BLaER1 (cell line): ENCODE results near the gene SORT1.
A peak's percentile ranks its signal among the peaks of the same experiment; 100 is the strongest.
"Not testable (repeated sequence)": the region's sequence is repeated elsewhere in the genome, so short reads cannot be mapped to it uniquely, and the experiment has no call there.

Experiments
- H3K27ac ChIP-seq: shearing (Covaris generic); formaldehyde crosslinking; 2 replicates; pipeline ENCODE4 v1.8.1; 2022
- H3K27me3 ChIP-seq: shearing (Covaris generic); formaldehyde crosslinking; 2 replicates; pipeline ENCODE4 v1.8.1; 2022
- H3K36me3 ChIP-seq: shearing (Covaris generic); formaldehyde crosslinking; 2 replicates; pipeline ENCODE4 v1.8.1; 2022
- H3K4me1 ChIP-seq: shearing (Covaris generic); formaldehyde crosslinking; 2 replicates; pipeline ENCODE4 v1.8.1; 2022
- H3K4me2 ChIP-seq: shearing (Covaris generic); formaldehyde crosslinking; 2 replicates; pipeline ENCODE4 v1.8.1; 2022
- H3K4me3 ChIP-seq: shearing (Covaris generic); formaldehyde crosslinking; 2 replicates; pipeline ENCODE4 v1.8.1; 2022
- H3K9ac ChIP-seq: shearing (Covaris generic); formaldehyde crosslinking; 2 replicates; pipeline ENCODE4 v1.8.1; 2022
- H3K9me3 ChIP-seq: shearing (Covaris generic); formaldehyde crosslinking; 2 replicates; pipeline ENCODE4 v1.8.1; 2022
- H4K20me1 ChIP-seq: shearing (Covaris generic); formaldehyde crosslinking; 2 replicates; pipeline ENCODE4 v1.8.1; 2022
- Cebpa-rat ChIP-seq: shearing (Covaris generic); IDR thresholded peaks from 2 replicates; pipeline ENCODE4 v1.8.1; 2022

SORT1 gene

DNA sequence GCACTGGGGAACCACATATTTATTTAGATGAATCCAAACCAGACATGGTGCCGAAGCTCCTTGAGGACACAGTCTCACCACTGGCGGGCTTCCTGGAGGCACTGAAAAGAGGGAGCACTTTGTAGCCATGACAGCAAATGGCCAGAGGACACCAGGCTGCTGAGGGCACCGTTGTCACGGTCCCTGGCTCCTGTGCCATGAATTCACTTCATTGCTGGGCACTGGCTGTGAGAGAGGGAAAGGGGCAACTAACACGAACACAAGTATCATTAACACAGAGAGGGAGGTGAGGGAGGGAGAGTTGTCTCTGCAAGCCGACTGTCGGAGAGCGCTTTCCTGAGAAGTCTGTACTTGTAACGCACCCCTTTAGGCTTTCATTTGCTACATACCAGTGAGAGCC, 105.4 kb downstream of the SORT1 start:
- peaks cover 10% of the 10 kb centered on the region for H3K4me1 ChIP-seq
- no peaks in the 10 kb centered on the region for H3K36me3 ChIP-seq
- H3K27me3 ChIP-seq = no peaks in the 10 kb centered on the region
- no peak overlapping the region for H3K27ac ChIP-seq
- H3K4me3 ChIP-seq = no peak overlapping the region
- H3K4me2 ChIP-seq = no peak overlapping the region
- H3K9ac ChIP-seq = no peak overlapping the region
- no peaks in the 10 kb centered on the region for H3K9me3 ChIP-seq
- TF ChIP-seq Cebpa-rat = no peak
- no peaks in the 10 kb centered on the region for H4K20me1 ChIP-seq

DNA sequence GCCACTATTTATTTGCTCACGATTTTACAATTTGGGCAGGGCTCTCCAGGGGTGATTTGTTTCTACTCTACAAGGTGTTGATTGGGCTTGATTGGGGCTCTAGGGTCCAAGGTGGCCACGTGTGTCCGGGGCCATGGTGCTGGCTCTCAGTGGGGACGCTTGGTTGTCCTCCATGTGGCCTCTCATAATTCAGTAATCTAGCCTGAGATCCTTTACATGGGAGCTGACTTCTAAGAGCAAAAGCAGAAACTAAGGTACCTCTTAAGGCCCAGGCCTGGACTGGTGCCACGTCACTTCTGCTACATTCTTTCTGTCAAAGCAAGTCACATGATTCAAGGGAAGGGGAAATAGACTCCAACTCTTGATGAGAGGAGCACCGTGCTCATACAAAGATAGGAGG, 106.7 kb downstream of the SORT1 start:
- Histone ChIP-seq H3K9ac (no peak overlapping the region), H3K4me3 (no peak overlapping the region), H3K9me3 (no peaks in the 10 kb centered on the region), H4K20me1 (no peaks in the 10 kb centered on the region), H3K4me1 (peaks cover 10% of the 10 kb centered on the region), H3K27ac (no peak overlapping the region), H3K36me3 (no peaks in the 10 kb centered on the region), H3K4me2 (no peak overlapping the region), H3K27me3 (no peaks in the 10 kb centered on the region)
- TF ChIP-seq Cebpa-rat = no peak

DNA sequence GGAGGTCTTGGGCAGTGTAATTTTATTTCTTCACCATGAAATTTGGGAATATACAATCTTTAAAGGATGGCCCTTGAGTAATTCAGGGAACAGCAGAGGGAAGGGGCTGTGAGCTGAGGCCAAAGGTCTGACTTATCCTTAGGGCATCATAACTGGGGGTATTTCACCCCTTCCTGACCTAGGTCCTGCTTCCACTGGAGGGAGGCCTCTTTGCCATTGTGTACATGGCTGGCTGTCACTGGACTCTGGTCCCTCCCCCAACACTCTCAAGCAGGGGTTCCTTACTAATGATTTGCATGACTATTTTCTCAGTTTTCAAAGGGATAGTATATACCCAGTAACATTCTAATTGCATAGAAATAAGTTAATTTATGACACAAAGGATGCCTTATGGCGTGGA, 107.6 kb downstream of the SORT1 start:
- H3K9ac ChIP-seq = no peak overlapping the region
- no peaks in the 10 kb centered on the region for H3K36me3 ChIP-seq
- H3K9me3 ChIP-seq = no peaks in the 10 kb centered on the region
- H3K4me1 ChIP-seq = peaks cover 8% of the 10 kb centered on the region
- H4K20me1 ChIP-seq = no peaks in the 10 kb centered on the region
- no peak overlapping the region for H3K27ac ChIP-seq
- no peak overlapping the region for H3K4me3 ChIP-seq
- H3K4me2 ChIP-seq = no peak overlapping the region
- no peaks in the 10 kb centered on the region for H3K27me3 ChIP-seq
- TF ChIP-seq Cebpa-rat = no peak

DNA sequence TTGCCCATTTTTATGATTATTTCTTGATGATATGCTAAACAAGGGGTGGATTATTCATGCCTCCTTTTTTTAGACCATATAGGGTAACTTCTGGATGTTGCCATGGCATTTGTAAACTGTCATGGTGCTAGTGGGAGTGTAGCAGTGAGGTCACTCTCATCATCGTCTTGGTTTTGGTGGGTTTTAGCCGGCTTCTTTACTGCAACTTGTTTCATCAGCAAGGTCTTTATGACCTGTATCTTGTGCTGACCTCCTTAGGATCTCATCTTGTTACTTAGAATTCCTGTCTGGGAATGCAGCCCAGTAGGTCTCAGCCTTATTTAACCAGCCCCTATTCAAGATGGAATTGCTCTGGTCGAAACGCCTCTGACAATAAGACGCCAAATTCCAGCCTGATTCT, 111.0 kb downstream of the SORT1 start:
- not testable (repeated sequence) for H3K36me3 ChIP-seq, H3K9ac ChIP-seq, H3K27me3 ChIP-seq, H3K4me2 ChIP-seq, H3K9me3 ChIP-seq, H3K27ac ChIP-seq, H3K4me3 ChIP-seq, H4K20me1 ChIP-seq
- peaks cover 22% of the 10 kb centered on the region for H3K4me1 ChIP-seq

DNA sequence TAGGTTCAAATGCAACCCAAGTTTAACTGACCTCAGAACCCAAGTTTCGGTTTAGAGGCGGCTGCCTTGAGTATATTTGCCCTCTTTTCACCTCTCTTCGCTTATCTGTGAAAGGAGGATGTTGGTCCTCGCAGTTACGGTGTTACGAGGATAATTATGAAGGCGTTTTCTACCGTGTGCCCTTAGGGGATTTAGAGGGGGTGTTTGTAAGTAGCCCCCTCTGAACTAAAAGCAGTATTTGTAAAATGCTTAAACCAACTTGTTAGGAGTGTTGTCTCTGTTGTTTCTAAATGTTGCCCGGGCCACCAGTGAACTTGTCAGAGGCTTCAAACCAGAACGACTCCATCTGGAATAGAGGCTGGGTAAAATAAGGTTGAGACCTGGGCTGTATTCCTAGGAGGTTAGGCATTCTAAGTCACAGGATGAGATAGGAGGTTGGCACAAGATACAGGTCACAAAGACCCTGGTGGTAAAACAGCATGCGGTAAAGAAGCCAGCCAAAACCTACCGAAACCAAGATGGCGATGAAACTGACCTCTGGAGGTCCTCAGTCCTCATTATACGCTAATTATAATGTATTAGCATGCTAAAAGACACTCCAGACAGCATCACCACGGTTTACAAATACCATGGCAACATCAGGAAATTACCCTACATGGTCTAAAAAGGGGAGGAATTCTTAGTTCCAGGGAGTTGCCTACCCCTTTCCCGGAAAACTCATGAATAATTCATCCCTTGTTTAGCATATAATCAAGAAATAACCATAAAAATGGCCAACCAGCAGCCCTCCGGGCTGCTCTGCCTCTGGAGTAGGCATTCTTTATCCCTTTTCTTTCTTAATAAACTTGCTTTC, 113.7 kb downstream of the SORT1 start:
- TF ChIP-seq Cebpa-rat = no peak
- Histone ChIP-seq H3K4me1 (peaks cover 40% of the 10 kb centered on the region), H3K4me2 (peak overlapping the region; percentile 97), H3K9ac (peak overlapping the region; percentile 74), H3K4me3 (peak overlapping the region; percentile 73), H3K27ac (peak overlapping the region; percentile 85), H3K36me3 (peaks cover 16% of the 10 kb centered on the region), H4K20me1 (no peaks in the 10 kb centered on the region), H3K27me3 (no peaks in the 10 kb centered on the region), H3K9me3 (no peaks in the 10 kb centered on the region)

DNA sequence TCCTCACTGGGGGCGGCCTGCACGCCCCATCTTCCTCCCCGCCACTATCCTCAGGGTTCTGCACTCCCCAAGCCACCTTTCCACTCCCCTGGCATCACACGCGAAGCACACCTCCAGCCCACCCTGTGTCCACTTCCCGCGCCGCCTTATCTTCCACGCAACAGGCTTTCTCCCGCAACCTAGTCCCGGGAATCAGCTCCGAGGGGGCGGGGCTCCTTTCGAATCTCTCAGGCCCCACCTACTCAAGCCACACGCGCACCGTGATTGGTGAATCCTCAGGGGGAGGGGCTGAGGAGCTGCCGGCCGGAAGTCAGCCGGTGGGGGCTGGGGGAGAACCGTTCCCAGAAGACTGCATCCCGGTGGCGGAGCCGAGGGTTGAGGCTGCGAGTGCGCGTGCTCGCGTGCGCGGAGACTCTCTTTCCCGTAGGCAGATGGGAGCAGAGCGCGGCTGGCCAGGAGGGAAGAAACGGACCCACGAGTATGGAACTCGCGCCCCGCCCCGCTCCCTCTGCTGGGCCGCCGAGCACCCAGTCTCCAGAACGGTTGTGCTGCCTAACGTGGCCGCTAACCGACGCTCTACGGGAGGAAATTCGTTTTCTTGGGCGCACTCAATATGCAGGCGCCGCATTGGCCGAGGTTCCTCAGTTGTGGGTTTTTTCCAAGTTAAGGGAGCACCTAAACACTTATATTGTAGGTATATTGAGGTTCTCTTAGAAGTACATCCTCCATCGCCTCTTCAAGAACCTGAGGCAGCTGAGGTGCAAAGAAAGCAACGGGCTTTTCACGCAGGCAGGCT, 114.6 kb downstream of the SORT1 start, which contains the start of gene PSRC1:
Gene PSRC1, minus strand, starts transcription at position 194 of the 796 bp plus-strand sequence.
- Histone ChIP-seq H3K4me2 (peak within 1 kb of the TSS; percentile 97), H3K4me1 (peaks cover 40% of the 10 kb centered on the region), H4K20me1 (no peaks in the 10 kb centered on the region), H3K9me3 (no peaks in the 10 kb centered on the region), H3K36me3 (peaks cover 25% of the 10 kb centered on the region), H3K9ac (peak within 1 kb of the TSS; percentile 74), H3K27me3 (no peaks in the 10 kb centered on the region), H3K27ac (peak within 1 kb of the TSS; percentile 85), H3K4me3 (peak within 1 kb of the TSS; percentile 73)
- TF ChIP-seq Cebpa-rat = no peak

DNA sequence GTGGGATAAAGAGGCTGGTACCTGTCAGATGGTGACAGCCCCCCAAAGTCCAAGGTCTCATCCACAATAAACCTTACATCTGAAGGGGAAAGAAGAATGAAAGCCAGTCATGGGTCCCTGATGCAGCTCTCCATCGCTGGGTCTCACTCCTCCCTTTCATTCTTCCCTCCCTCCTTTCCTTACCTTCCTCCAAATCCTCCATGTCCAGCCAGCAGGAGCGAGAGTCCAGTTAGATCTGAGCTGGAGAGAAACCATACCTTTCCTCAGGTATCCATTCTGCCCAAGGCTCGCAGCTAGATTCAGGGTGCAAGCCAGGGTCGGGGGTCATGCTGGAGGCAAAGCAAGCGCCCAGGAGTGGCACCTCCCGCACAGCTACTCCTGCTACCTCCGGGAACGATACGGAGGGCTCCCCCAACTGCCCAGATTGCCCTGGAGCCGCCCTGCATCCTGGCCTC, 115.2 kb downstream of the SORT1 start:
- Histone ChIP-seq H3K36me3 (peaks cover 30% of the 10 kb centered on the region), H3K27ac (peak overlapping the region; percentile 85; the same call in 1 of the 2 replicates), H3K27me3 (no peaks in the 10 kb centered on the region), H3K4me2 (peak overlapping the region; percentile 97), H4K20me1 (no peaks in the 10 kb centered on the region), H3K4me3 (peak overlapping the region; percentile 73), H3K4me1 (peaks cover 40% of the 10 kb centered on the region), H3K9ac (peak overlapping the region; percentile 74), H3K9me3 (no peaks in the 10 kb centered on the region)
- no peak for TF ChIP-seq Cebpa-rat

DNA sequence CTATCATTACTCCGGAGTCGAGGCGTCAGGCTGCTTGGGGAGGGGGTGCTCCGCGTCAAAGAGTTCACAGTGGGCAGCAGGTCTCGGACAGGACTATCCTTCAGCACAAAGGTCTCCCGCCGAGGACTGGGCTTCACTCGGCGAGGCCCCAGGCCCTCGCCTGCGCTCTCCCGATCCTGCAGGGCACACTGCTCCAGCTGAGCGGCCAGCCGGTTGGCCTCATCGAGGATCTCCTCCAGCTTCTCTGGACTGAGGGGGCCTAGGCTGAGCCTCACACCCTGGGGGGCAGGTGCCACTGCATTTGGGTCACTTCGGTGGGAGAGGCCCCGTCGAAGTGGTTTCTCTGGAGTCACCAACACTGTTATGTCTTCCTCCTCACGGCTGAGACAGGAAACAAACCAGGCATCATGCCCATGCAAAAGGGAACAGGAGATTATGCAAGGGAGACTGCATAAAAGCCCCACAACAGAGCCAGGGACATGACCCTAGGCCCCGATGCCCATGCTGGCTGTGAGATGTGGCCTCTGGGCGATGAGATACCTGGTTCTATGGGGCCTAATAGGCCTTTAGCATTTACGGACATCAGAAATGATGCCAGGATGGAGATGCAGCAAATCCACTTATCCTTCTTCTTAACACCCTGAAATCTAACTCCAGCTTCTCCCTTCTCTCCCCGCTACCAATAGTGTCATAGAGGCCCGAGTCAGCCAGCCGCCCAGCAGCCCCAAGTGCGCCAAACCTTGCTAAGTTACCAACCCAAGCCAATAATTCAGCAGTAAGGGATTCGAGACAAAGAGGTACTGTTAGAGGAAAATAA, 115.8 kb downstream of the SORT1 start:
- H3K4me3 ChIP-seq = peak overlapping the region; percentile 73
- H3K36me3 ChIP-seq = peaks cover 30% of the 10 kb centered on the region
- H4K20me1 ChIP-seq = no peaks in the 10 kb centered on the region
- peak overlapping the region; percentile 85; the same call in 1 of the 2 replicates for H3K27ac ChIP-seq
- no peak for TF ChIP-seq Cebpa-rat
- no peaks in the 10 kb centered on the region for H3K27me3 ChIP-seq
- H3K9ac ChIP-seq = peak overlapping the region; percentile 74
- H3K4me2 ChIP-seq = peak overlapping the region; percentile 97
- H3K4me1 ChIP-seq = peaks cover 40% of the 10 kb centered on the region
- H3K9me3 ChIP-seq = no peaks in the 10 kb centered on the region

DNA sequence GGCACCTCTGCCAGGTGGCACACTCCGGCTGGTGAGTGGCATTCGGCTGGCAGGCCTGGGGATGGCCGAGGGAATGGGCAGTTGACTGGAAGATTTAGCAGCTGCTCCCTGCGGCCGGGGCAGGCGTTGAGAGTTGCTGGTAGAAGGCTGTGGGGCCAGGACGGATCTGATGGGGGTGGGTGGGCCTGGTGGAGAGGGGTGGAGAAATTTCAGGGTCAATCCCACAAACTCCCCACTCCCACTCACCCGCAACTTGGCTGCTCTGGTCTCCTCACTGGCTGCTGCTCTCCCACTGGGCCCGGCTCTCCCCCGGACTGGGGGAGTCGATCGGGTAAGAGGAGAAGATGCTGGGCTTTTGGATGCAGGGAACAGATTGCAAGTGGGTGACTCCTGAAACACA, 116.9 kb downstream of the SORT1 start:
- TF ChIP-seq Cebpa-rat = no peak
- no peak overlapping the region for H3K4me3 ChIP-seq
- H3K9me3 ChIP-seq = no peaks in the 10 kb centered on the region
- no peaks in the 10 kb centered on the region for H4K20me1 ChIP-seq
- no peak overlapping the region for H3K27ac ChIP-seq
- H3K36me3 ChIP-seq = peaks cover 31% of the 10 kb centered on the region
- H3K4me1 ChIP-seq = peaks cover 40% of the 10 kb centered on the region
- peak overlapping the region; percentile 97; the same call in 1 of the 2 replicates for H3K4me2 ChIP-seq
- 0 out of 2 replicates have a peak overlapping the region, but pooled peaks have one; percentile 48 for H3K9ac ChIP-seq
- no peaks in the 10 kb centered on the region for H3K27me3 ChIP-seq
